GM13977 (cell line): ENCODE data around the gene PDHB.

ENCODE experiments used
- DNase-seq: peaks from one replicate; pipeline ENCODE4 v3.0.0; 2012; ENCODE audit warnings: low spot score
- CTCF ChIP-seq: IDR thresholded peaks from 2 replicates; pipeline ENCODE4 v1.5.1; 2012; ENCODE audit warnings: mild to moderate bottlenecking, control low read depth; ENCODE audit not compliant: insufficient read depth; ENCODE audit errors: extremely low read depth, missing control alignments
- in situ Hi-C: fragments of 300-500 bp; cut with MboI; formaldehyde crosslinking; loops from one replicate; pipeline ENCODE4 v1.12.0; 2022; ENCODE audit warnings: low sequenced_read_pairs, low pct_unique_long_range_greater_than_20kb, mixed read lengths, inconsistent platforms; ENCODE audit not compliant: unreplicated experiment

The PDHB gene

DNA sequence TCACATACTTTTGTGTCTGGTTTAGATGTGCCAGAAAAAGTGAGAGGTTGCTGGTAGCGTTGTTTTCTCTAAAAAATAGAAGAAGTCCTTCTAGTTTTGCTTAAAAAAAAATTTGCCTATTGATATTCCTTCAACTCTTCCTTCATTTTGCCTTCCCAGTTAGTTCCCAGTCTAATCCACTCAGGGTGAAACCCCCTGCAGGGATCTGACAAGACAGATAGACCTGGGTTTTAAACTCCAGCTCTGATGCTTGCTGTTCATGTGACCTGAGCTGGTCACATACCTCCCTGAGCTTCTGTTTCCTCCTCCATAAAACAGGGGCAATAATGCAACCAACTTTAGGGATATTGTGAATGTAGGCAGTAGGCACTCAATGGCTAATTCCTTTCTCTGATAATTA is 39.6 kb upstream of the PDHB start:
- no peak for DNase-seq
- no peak for TF ChIP-seq CTCF
- in situ Hi-C loops: no loop called here

GRCh38 chr3:58471025-58471887 is 37.6 kb upstream of the PDHB start:
- DNase-seq: peak; percentile 43
- TF ChIP-seq CTCF: no peak

GRCh38 chr3:58470363-58471024 is 36.9 kb upstream of the PDHB start:
- no peak for TF ChIP-seq CTCF
- in situ Hi-C loops: no loop called here
- DNase-seq: no peak

More at GRCh38 chr3:58471025-58471887, 37.6 kb upstream of the PDHB start:
- in situ Hi-C loops: no loop called here

DNA sequence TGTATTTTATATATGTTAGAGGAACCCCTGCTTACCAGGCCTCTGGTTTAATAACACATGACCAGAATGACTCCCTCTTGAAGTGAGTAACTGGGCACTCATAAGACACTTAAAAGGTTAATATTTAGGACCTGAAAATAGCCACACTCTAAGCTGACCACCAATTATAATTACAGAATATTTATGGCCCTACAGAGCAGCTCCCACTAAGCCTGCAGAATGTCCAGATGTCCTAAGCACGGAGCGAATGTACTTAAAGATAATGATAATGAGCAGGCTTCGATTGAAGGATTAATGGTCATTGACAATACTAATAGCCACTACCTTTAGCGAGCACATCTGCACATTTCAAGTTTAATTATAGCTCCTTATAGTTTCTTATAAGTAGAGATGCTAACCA is 35.5 kb upstream of the PDHB start:
- DNase-seq: no peak
- TF ChIP-seq CTCF: no peak
- in situ Hi-C loops: no loop called here

DNA sequence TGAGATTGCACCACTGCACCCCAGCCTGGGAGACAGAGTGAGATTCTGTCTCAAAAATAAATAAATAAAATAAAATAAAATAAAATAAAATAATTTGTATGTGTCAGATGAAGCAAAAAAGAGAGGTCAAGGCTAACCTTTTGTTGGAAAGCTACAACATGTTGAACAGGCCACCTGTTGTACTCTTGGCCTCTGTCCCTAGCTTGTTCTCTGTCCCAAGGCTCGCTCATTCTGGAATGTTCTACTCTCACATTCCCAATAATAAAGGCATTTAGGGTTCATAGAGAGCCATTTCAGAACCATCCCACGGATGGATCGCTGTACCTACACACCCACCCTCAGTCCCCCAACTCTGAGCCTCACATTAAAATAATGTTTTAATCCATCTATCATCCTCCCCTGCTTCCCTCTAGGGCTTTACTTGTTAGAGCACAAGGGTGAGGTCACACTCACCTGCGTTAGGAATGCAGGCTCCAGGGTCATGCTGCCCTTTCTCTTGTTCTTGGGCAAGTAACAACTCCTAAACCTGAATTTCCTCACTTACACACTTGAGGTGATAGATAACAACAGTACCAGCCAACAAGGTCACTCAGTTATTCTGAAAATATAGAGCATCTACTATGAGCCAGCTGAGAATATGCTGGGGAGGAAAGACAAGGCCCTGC is 33.4 kb upstream of the PDHB start:
- DNase-seq: no peak
- in situ Hi-C loops: no loop called here
- no peak for TF ChIP-seq CTCF

GRCh38 chr3:58464866-58465265 is 31.2 kb upstream of the PDHB start:
- DNase-seq: no peak
- in situ Hi-C loops: no loop called here
- no peak for TF ChIP-seq CTCF
